ENCODE data around the gene GMDS. TPM values are rescaled to one million over a fixed set of nuclear protein-coding genes. Genes with fewer than 3 reads are reported as not detected.

GMDS gene
- total RNA-seq, 2 experiments from 2014 or later, result 13.9 to 16.4 TPM

DNA sequence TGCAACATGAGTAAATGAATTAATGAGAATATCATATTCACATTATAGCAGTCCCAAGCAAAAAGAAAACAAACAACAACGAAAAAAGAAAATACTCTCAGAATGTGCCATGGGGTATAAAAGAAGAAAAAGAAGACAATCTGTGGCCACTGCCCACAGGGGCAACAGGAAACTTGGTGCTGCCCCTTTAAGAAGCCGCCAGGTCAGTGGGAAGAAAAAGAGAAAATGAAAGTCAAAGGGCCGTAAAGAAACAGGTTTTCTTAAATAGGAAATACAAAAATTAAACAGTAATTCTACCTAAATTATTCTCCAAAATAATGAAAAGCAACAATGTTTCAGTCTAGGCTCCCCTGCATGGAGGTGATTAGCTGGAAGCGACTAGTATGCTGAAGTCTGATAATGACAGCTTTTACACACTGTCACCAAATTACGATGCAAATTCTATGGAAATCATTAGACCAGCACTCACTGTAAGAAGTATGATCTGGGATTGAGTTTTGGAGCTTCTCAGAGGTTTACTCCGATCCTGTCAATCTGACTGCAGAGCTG lies 23.6 kb downstream of the GMDS start:
- peaks cover 48% of the 10 kb centered on the region for H3K4me1 Mint-ChIP-seq (ENCODE audit: low read depth)
- H3K36me3 ChIP-seq (ENCODE audit: insufficient read depth, low read length), result no peaks in the 10 kb centered on the region
- peak overlapping the region in 1 of 2 donors; percentile 41 for H3K27ac ChIP-seq (ENCODE audit: low read depth in 1 of 2, low read length in 2 of 2)
- ATAC-seq (ENCODE audit: poor library complexity) (no peak), DNase-seq (peak in 1 of 14 experiments; percentile 42)
- no peaks in the 10 kb centered on the region for H3K27me3 ChIP-seq (ENCODE audit: control insufficient read depth in 1 of 2, insufficient read depth in 2 of 2, low read length in 2 of 2)
- intact Hi-C loops (cut with DNase I, micrococcal nuclease), result no loop called here
- peak overlapping the region; percentile 68 for H3K4me3 ChIP-seq (ENCODE audit: low read length)
- no peaks in the 10 kb centered on the region for H3K9me3 Mint-ChIP-seq
- peak overlapping the region; percentile 84 for H3K4me3 Mint-ChIP-seq
- peaks cover 13% of the 10 kb centered on the region for H3K4me1 ChIP-seq (ENCODE audit: insufficient read depth, low read length)
- TF ChIP-seq, protein P1, sequence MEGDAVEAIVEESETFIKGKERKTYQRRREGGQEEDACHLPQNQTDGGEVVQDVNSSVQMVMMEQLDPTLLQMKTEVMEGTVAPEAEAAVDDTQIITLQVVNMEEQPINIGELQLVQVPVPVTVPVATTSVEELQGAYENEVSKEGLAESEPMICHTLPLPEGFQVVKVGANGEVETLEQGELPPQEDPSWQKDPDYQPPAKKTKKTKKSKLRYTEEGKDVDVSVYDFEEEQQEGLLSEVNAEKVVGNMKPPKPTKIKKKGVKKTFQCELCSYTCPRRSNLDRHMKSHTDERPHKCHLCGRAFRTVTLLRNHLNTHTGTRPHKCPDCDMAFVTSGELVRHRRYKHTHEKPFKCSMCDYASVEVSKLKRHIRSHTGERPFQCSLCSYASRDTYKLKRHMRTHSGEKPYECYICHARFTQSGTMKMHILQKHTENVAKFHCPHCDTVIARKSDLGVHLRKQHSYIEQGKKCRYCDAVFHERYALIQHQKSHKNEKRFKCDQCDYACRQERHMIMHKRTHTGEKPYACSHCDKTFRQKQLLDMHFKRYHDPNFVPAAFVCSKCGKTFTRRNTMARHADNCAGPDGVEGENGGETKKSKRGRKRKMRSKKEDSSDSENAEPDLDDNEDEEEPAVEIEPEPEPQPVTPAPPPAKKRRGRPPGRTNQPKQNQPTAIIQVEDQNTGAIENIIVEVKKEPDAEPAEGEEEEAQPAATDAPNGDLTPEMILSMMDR (IDR thresholded peaks at IDR 0.05), result no peak
- H3K27me3 Mint-ChIP-seq, result no peaks in the 10 kb centered on the region
- CTCF ChIA-PET, result no interaction called here
- H3K9me3 ChIP-seq (ENCODE audit: control insufficient read depth in 1 of 2, insufficient read depth in 1 of 2, low read length in 2 of 2), result no peaks in the 10 kb centered on the region
- POLR2A ChIA-PET, result interaction anchor here (0.7 kb wide), 1 partner anchor 25 kb away, joined by 3 read pairs; no protein-coding TSS in a partner anchor
- H3K36me3 Mint-ChIP-seq (ENCODE audit: low read depth), result no peaks in the 10 kb centered on the region
- peak overlapping the region; percentile 19 for H3K27ac Mint-ChIP-seq

- H3K9me3 ChIP-seq (ENCODE audit: control insufficient read depth in 1 of 2, insufficient read depth in 1 of 2, low read length in 2 of 2), result no peaks in the 10 kb centered on the region
- intact Hi-C loops (cut with DNase I, micrococcal nuclease), result no loop called here
- no peaks in the 10 kb centered on the region for H3K36me3 ChIP-seq (ENCODE audit: insufficient read depth, low read length)
- POLR2A ChIA-PET, result no interaction called here
- H3K27me3 ChIP-seq (ENCODE audit: control insufficient read depth in 1 of 2, insufficient read depth in 2 of 2, low read length in 2 of 2), result no peaks in the 10 kb centered on the region
- Mint-ChIP-seq H3K27me3 (no peaks in the 10 kb centered on the region), H3K4me3 (no peak overlapping the region), H3K36me3 (ENCODE audit: low read depth) (no peaks in the 10 kb centered on the region), H3K9me3 (no peaks in the 10 kb centered on the region), H3K4me1 (ENCODE audit: low read depth) (peaks cover 48% of the 10 kb centered on the region), H3K27ac (no peak overlapping the region)
- ATAC-seq (ENCODE audit: poor library complexity) (no peak), DNase-seq (no peak)
- no peak overlapping the region for H3K27ac ChIP-seq (ENCODE audit: low read depth in 1 of 2, low read length in 2 of 2)
- CTCF ChIA-PET, result no interaction called here
- no peak overlapping the region for H3K4me3 ChIP-seq (ENCODE audit: low read length)
- H3K4me1 ChIP-seq (ENCODE audit: insufficient read depth, low read length), result peaks cover 13% of the 10 kb centered on the region
- TF ChIP-seq, protein P1 (IDR thresholded peaks at IDR 0.05), result no peak
These were observed 25.3 kb downstream of the GMDS start for GRCh38 chr6:2220154-2220553.

- CTCF ChIA-PET, result no interaction called here
- no peak for ATAC-seq (ENCODE audit: poor library complexity)
- H3K4me3 Mint-ChIP-seq, result no peak overlapping the region
- no peaks in the 10 kb centered on the region for H3K9me3 Mint-ChIP-seq
- Histone ChIP-seq H3K9me3 (ENCODE audit: control insufficient read depth in 1 of 2, insufficient read depth in 1 of 2, low read length in 2 of 2) (no peaks in the 10 kb centered on the region), H3K4me1 (ENCODE audit: insufficient read depth, low read length) (peaks cover 13% of the 10 kb centered on the region), H3K36me3 (ENCODE audit: insufficient read depth, low read length) (no peaks in the 10 kb centered on the region), H3K4me3 (ENCODE audit: low read length) (no peak overlapping the region), H3K27ac (ENCODE audit: low read depth in 1 of 2, low read length in 2 of 2) (no peak overlapping the region), H3K27me3 (ENCODE audit: control insufficient read depth in 1 of 2, insufficient read depth in 2 of 2, low read length in 2 of 2) (no peaks in the 10 kb centered on the region)
- TF ChIP-seq, protein P1 (IDR thresholded peaks at IDR 0.05), result no peak
- POLR2A ChIA-PET, result no interaction called here
- no peak overlapping the region for H3K27ac Mint-ChIP-seq
- H3K27me3 Mint-ChIP-seq, result no peaks in the 10 kb centered on the region
- intact Hi-C loops (cut with DNase I, micrococcal nuclease), result no loop called here
- H3K36me3 Mint-ChIP-seq (ENCODE audit: low read depth), result no peaks in the 10 kb centered on the region
- peaks cover 43% of the 10 kb centered on the region for H3K4me1 Mint-ChIP-seq (ENCODE audit: low read depth)
- no peak for DNase-seq
These were observed 26.5 kb downstream of the GMDS start for GRCh38 chr6:2218866-2219265.

Measured in CD4-positive, alpha-beta T cell (primary cell).